ENCODE data around the gene GAPVD1. TPM values are rescaled to one million over a fixed set of nuclear protein-coding genes. Genes with fewer than 3 reads are reported as not detected.

Gene GAPVD1
- total and polyA plus RNA-seq, 4 experiments from 2014 or later, result 45.6 to 76.4 (median 63.5) TPM

DNA sequence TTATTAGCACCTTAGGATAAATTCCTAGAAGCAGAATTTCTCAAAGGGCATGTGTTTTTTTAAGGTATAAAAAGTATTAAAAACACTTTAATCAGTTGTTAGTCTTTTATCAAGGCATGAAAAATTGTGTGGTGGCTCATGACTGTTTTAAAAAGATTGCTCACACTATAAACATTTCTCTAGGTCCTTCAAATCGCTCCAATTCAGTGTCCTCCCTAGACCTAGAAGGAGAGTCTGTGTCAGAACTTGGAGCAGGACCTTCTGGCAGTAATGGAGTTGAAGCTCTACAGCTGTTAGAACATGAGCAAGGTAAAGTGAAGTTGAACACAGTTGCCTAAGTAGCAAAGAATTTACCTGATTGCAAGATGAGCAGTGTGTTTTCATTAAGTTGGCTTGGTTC is 62.0 kb downstream of the GAPVD1 start:
- H3K4me1 Mint-ChIP-seq, result peaks cover 0 to 2% (median 0%) of the 10 kb centered on the region in 4 donors
- intact Hi-C loops (cut with micrococcal nuclease), result no loop called here
- CTCF ChIA-PET (ENCODE audit: partially characterized antibody), result no interaction called here

DNA sequence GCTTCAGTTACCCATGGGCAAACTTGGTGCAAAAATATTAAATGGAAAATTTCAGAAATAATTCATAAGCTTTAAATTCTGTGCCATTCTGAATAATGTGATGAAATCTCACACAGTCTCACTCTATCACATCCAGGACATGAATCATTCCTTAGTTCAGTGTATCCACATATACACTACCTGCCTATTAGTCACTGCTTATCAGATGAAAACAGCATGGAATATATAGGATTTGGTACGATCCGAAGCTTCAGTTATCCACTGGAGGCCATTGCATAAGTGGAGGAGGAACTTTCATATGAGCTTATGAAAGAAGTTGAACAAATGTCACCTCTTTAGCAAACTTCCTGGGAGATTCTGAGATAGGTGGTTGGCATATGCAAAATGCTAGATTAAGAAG is 64.2 kb downstream of the GAPVD1 start:
- Histone ChIP-seq H3K36me3 (ENCODE audit: insufficient read depth, low read length) (peaks cover 16% of the 10 kb centered on the region), H3K27me3 (ENCODE audit: insufficient read depth, low read length) (no peaks in the 10 kb centered on the region), H3K27ac (ENCODE audit: low read depth, low read length) (no peak overlapping the region), H3K9me3 (ENCODE audit: control insufficient read depth in 1 of 2, low read length in 2 of 2) (no peaks in the 10 kb centered on the region), H3K4me3 (ENCODE audit: low read length in 2 of 2) (no peak overlapping the region), H3K4me1 (ENCODE audit: insufficient read depth, low read length) (no peaks in the 10 kb centered on the region)
- H3K27me3 Mint-ChIP-seq, result no peaks in the 10 kb centered on the region
- peak overlapping the region in 1 of 7 donors; percentile 24 for H3K27ac Mint-ChIP-seq
- H3K4me1 Mint-ChIP-seq, result no peaks in the 10 kb centered on the region
- intact Hi-C loops (cut with micrococcal nuclease), result no loop called here
- ChIA-PET POLR2A (ENCODE audit: partially characterized antibody) (interaction anchor here (1.2 kb wide), 1 partner anchor 84 kb away, joined by 6 read pairs; the partner anchor contains the start of gene HSPA5), CTCF (ENCODE audit: partially characterized antibody) (no interaction called here)
- no peak for DNase-seq
- no peaks in the 10 kb centered on the region for H3K9me3 Mint-ChIP-seq
- no peak overlapping the region for H3K4me3 Mint-ChIP-seq
- peaks cover 44 to 62% of the 10 kb centered on the region in 2 donors for H3K36me3 Mint-ChIP-seq

More for the DNA sequence above, 62.0 kb downstream of the GAPVD1 start:
- Histone ChIP-seq H3K4me3 (ENCODE audit: low read length in 2 of 2) (no peak overlapping the region), H3K27ac (ENCODE audit: low read depth, low read length) (no peak overlapping the region), H3K27me3 (ENCODE audit: insufficient read depth, low read length) (no peaks in the 10 kb centered on the region), H3K4me1 (ENCODE audit: insufficient read depth, low read length) (no peaks in the 10 kb centered on the region), H3K36me3 (ENCODE audit: insufficient read depth, low read length) (peaks cover 16% of the 10 kb centered on the region), H3K9me3 (ENCODE audit: control insufficient read depth in 1 of 2, low read length in 2 of 2) (no peaks in the 10 kb centered on the region)
- no peaks in the 10 kb centered on the region for H3K9me3 Mint-ChIP-seq
- DNase-seq, result no peak
- H3K27ac Mint-ChIP-seq, result no peak overlapping the region
- POLR2A ChIA-PET (ENCODE audit: partially characterized antibody), result no interaction called here
- H3K4me3 Mint-ChIP-seq, result no peak overlapping the region
- no peaks in the 10 kb centered on the region for H3K27me3 Mint-ChIP-seq
- peaks cover 37 to 49% of the 10 kb centered on the region in 2 donors for H3K36me3 Mint-ChIP-seq

- peaks cover 48 to 75% of the 10 kb centered on the region in 2 donors for H3K36me3 Mint-ChIP-seq
- peaks cover 34% of the 10 kb centered on the region for H3K36me3 ChIP-seq (ENCODE audit: insufficient read depth, low read length)
- no peak overlapping the region for H3K4me3 Mint-ChIP-seq
- no peaks in the 10 kb centered on the region for H3K27me3 Mint-ChIP-seq
- POLR2A ChIA-PET (ENCODE audit: partially characterized antibody), result no interaction called here
- intact Hi-C loops (cut with micrococcal nuclease), result no loop called here
- H3K4me1 ChIP-seq (ENCODE audit: insufficient read depth, low read length), result no peaks in the 10 kb centered on the region
- no peak overlapping the region for H3K27ac Mint-ChIP-seq
- no peak for DNase-seq
- no peak overlapping the region for H3K27ac ChIP-seq (ENCODE audit: low read depth, low read length)
- CTCF ChIA-PET (ENCODE audit: partially characterized antibody), result no interaction called here
- H3K9me3 Mint-ChIP-seq, result no peaks in the 10 kb centered on the region
- no peaks in the 10 kb centered on the region for H3K27me3 ChIP-seq (ENCODE audit: insufficient read depth, low read length)
- H3K4me1 Mint-ChIP-seq, result peaks cover 0 to 5% (median 0%) of the 10 kb centered on the region in 4 donors
- no peaks in the 10 kb centered on the region for H3K9me3 ChIP-seq (ENCODE audit: control insufficient read depth in 1 of 2, low read length in 2 of 2)
- H3K4me3 ChIP-seq (ENCODE audit: low read length in 2 of 2), result no peak overlapping the region
Measured at GRCh38 chr9:125329978-125330377, 68.4 kb downstream of the GAPVD1 start.

- no peaks in the 10 kb centered on the region for H3K4me1 ChIP-seq (ENCODE audit: insufficient read depth, low read length)
- ChIA-PET CTCF (ENCODE audit: partially characterized antibody) (no interaction called here), POLR2A (ENCODE audit: partially characterized antibody) (no interaction called here)
- H3K36me3 ChIP-seq (ENCODE audit: insufficient read depth, low read length), result peaks cover 31% of the 10 kb centered on the region
- Mint-ChIP-seq H3K36me3 (peaks cover 48 to 72% of the 10 kb centered on the region in 2 donors), H3K4me3 (no peak overlapping the region), H3K27me3 (no peaks in the 10 kb centered on the region), H3K4me1 (peaks cover 0 to 5% (median 0%) of the 10 kb centered on the region in 4 donors), H3K27ac (no peak overlapping the region), H3K9me3 (no peaks in the 10 kb centered on the region)
- H3K9me3 ChIP-seq (ENCODE audit: control insufficient read depth in 1 of 2, low read length in 2 of 2), result no peaks in the 10 kb centered on the region
- intact Hi-C loops (cut with micrococcal nuclease), result no loop called here
- DNase-seq, result no peak
- no peaks in the 10 kb centered on the region for H3K27me3 ChIP-seq (ENCODE audit: insufficient read depth, low read length)
- no peak overlapping the region for H3K27ac ChIP-seq (ENCODE audit: low read depth, low read length)
- no peak overlapping the region for H3K4me3 ChIP-seq (ENCODE audit: low read length in 2 of 2)
Measured at GRCh38 chr9:125330587-125330986, 69.0 kb downstream of the GAPVD1 start.

GRCh38 chr9:125332527-125332926 is 70.9 kb downstream of the GAPVD1 start:
- peaks cover 0 to 5% (median 0%) of the 10 kb centered on the region in 4 donors for H3K4me1 Mint-ChIP-seq
- Histone ChIP-seq H3K9me3 (ENCODE audit: control insufficient read depth in 1 of 2, low read length in 2 of 2) (no peaks in the 10 kb centered on the region), H3K36me3 (ENCODE audit: insufficient read depth, low read length) (peaks cover 30% of the 10 kb centered on the region), H3K27ac (ENCODE audit: low read depth, low read length) (no peak overlapping the region), H3K4me1 (ENCODE audit: insufficient read depth, low read length) (no peaks in the 10 kb centered on the region), H3K27me3 (ENCODE audit: insufficient read depth, low read length) (no peaks in the 10 kb centered on the region), H3K4me3 (ENCODE audit: low read length in 2 of 2) (no peak overlapping the region)
- intact Hi-C loops (cut with micrococcal nuclease), result no loop called here
- no peak overlapping the region for H3K4me3 Mint-ChIP-seq
- no peaks in the 10 kb centered on the region for H3K9me3 Mint-ChIP-seq
- peak overlapping the region in 1 of 7 donors; percentile 30 for H3K27ac Mint-ChIP-seq
- no peak for DNase-seq
- peaks cover 45 to 64% of the 10 kb centered on the region in 2 donors for H3K36me3 Mint-ChIP-seq
- no peaks in the 10 kb centered on the region for H3K27me3 Mint-ChIP-seq
- CTCF ChIA-PET (ENCODE audit: partially characterized antibody), result no interaction called here
- POLR2A ChIA-PET (ENCODE audit: partially characterized antibody), result interaction anchor here (0.7 kb wide), 1 partner anchor 55 kb away, joined by 3 read pairs; no protein-coding TSS in a partner anchor

DNA sequence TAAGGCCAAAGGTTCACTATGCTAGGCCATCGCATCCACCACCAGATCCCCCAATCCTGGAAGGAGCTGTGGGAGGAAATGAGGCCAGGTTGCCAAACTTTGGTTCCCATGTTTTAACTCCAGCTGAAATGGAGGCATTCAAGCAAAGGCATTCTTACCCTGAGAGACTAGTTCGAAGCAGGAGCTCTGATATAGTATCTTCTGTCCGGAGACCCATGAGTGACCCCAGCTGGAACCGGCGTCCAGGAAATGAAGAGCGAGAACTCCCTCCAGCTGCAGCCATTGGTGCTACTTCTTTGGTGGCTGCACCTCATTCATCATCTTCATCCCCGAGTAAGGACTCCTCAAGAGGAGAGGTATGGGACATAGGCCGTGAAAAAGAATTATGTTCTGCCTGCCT is 75.6 kb downstream of the GAPVD1 start:
- Mint-ChIP-seq H3K9me3 (no peaks in the 10 kb centered on the region), H3K27ac (peak overlapping the region in 3 of 7 donors; percentile 24 to 52 (median 35))
- CTCF ChIA-PET (ENCODE audit: partially characterized antibody), result no interaction called here

GRCh38 chr9:125338929-125339328 is 77.3 kb downstream of the GAPVD1 start:
- H3K27ac Mint-ChIP-seq, result peak overlapping the region in 2 of 7 donors; percentile 3 to 55
- H3K9me3 ChIP-seq (ENCODE audit: control insufficient read depth in 1 of 2, low read length in 2 of 2), result no peaks in the 10 kb centered on the region
- no peak overlapping the region for H3K27ac ChIP-seq (ENCODE audit: low read depth, low read length)
- peaks cover 0 to 2% (median 0%) of the 10 kb centered on the region in 4 donors for H3K4me1 Mint-ChIP-seq
- intact Hi-C loops (cut with micrococcal nuclease), result no loop called here
- no peak for DNase-seq
- no peak overlapping the region for H3K4me3 ChIP-seq (ENCODE audit: low read length in 2 of 2)
- no peaks in the 10 kb centered on the region for H3K9me3 Mint-ChIP-seq
- POLR2A ChIA-PET (ENCODE audit: partially characterized antibody), result no interaction called here
- CTCF ChIA-PET (ENCODE audit: partially characterized antibody), result no interaction called here
- H3K4me1 ChIP-seq (ENCODE audit: insufficient read depth, low read length), result no peaks in the 10 kb centered on the region
- no peaks in the 10 kb centered on the region for H3K27me3 ChIP-seq (ENCODE audit: insufficient read depth, low read length)
- peaks cover 32% of the 10 kb centered on the region for H3K36me3 ChIP-seq (ENCODE audit: insufficient read depth, low read length)
- no peak overlapping the region for H3K4me3 Mint-ChIP-seq
- peaks cover 35 to 65% of the 10 kb centered on the region in 2 donors for H3K36me3 Mint-ChIP-seq
- no peaks in the 10 kb centered on the region for H3K27me3 Mint-ChIP-seq

More for the DNA sequence above, 75.6 kb downstream of the GAPVD1 start:
- H3K4me3 Mint-ChIP-seq, result no peak overlapping the region
- no peaks in the 10 kb centered on the region for H3K27me3 Mint-ChIP-seq
- POLR2A ChIA-PET (ENCODE audit: partially characterized antibody), result no interaction called here
- DNase-seq, result no peak
- peaks cover 0 to 4% (median 1%) of the 10 kb centered on the region in 4 donors for H3K4me1 Mint-ChIP-seq
- no peaks in the 10 kb centered on the region for H3K9me3 ChIP-seq (ENCODE audit: control insufficient read depth in 1 of 2, low read length in 2 of 2)
- no peak overlapping the region for H3K27ac ChIP-seq (ENCODE audit: low read depth, low read length)
- peaks cover 40% of the 10 kb centered on the region for H3K36me3 ChIP-seq (ENCODE audit: insufficient read depth, low read length)
- intact Hi-C loops (cut with micrococcal nuclease), result no loop called here
- no peaks in the 10 kb centered on the region for H3K4me1 ChIP-seq (ENCODE audit: insufficient read depth, low read length)
- peaks cover 36 to 66% of the 10 kb centered on the region in 2 donors for H3K36me3 Mint-ChIP-seq
- H3K4me3 ChIP-seq (ENCODE audit: low read length in 2 of 2), result no peak overlapping the region
- H3K27me3 ChIP-seq (ENCODE audit: insufficient read depth, low read length), result no peaks in the 10 kb centered on the region
